ENCODE measurements around the gene FARP1. TPM values are rescaled to one million over a fixed set of nuclear protein-coding genes. Genes with fewer than 3 reads are reported as not detected.
A peak's percentile ranks its signal among the peaks of the same experiment; 100 is the strongest.

FARP1 gene
- total and polyA plus RNA-seq, 2 of the 13 experiments (the other 11 are each of a cell fraction or from before 2014, with no cell fraction given) = 70.6 to 126 TPM

DNA sequence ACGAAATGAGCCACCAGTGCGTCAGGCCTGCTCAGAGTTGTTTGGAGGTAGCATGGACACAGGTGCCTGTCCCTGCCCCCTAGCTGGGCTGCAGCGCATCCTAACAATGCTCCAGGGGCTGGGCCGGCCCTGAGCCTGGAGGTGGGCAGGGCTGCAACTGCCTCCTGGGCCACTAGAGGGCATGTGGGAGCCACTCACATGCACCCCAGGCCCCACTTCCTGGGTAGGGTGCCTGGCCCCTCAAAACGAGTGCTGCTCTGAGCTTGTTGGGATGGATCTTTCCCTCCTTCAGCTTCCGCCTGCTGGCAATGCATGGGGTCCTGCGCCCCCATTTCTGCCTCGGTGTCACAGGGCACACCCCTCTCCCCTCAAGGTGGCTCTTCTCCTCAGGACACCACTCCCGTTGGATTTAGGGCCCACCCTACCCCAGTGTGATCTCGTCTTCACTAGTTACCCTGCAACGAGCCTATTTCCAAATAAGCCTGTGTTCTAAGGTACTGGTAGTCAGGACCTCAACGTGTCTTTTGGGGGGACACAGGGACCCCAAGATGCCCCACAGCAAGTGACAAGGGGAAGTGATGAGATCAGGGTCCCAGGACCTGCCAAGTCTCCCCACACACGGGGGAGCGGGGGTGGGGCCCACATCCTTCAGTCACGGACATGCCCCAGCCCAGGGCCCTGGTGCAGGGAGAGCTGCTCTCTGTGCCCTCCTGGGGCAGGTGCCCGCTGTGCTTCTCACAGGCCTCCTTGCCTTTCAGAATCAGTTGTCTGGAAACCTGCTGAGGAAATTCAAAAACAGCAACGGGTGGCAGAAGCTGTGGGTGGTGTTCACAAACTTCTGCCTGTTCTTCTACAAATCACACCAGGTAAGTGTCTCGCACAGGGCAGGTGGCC, 302.7 kb downstream of the FARP1 start (continued):
- no peak for TF ChIP-seq ZNF225 (CRISPR knock-in tag; IDR thresholded peaks at IDR 0.05)
- TF ChIP-seq ZHX2 (IDR thresholded peaks at IDR 0.05; ENCODE audit: low read depth) = no peak
- TF ChIP-seq ZHX2 (CRISPR knock-in tag; IDR thresholded peaks at IDR 0.05; ENCODE audit: borderline replicate concordance) = no peak
- 0 out of 2 replicates have a peak, but pooled peaks have one; percentile 26 for TF ChIP-seq FOXO1 (CRISPR knock-in tag; IDR thresholded peaks at IDR 0.05)
- no peak for TF ChIP-seq HNRNPL (IDR thresholded peaks at IDR 0.05; ENCODE audit: low read depth, low read length)
- no peak for TF ChIP-seq NR2F2 (IDR thresholded peaks at IDR 0.05; ENCODE audit: borderline replicate concordance, low read depth)
- TF ChIP-seq NR2C2 (CRISPR knock-in tag; IDR thresholded peaks at IDR 0.05; ENCODE audit: borderline replicate concordance) = no peak
- TF ChIP-seq SRSF1 (optimal IDR thresholded peaks at IDR 0.05; ENCODE audit: low read depth, low read length) = no peak
- TF ChIP-seq ZNF264 (CRISPR knock-in tag; IDR thresholded peaks at IDR 0.05) = no peak
- TF ChIP-seq HNF1B (CRISPR knock-in tag; IDR thresholded peaks at IDR 0.05) = 0 out of 2 replicates have a peak, but pooled peaks have one; percentile 30
- TF ChIP-seq ZNF318 (CRISPR knock-in tag; IDR thresholded peaks at IDR 0.05) = no peak
- TF ChIP-seq ZNF713 (CRISPR knock-in tag; IDR thresholded peaks at IDR 0.05) = no peak

All from HepG2 (cell line).